NB4 (cell line): Measurements from ENCODE around the gene FRMD5.
"Not testable (repeated sequence)": the region's sequence is repeated elsewhere in the genome, so short reads cannot be mapped to it uniquely, and the experiment has no call there.

Source experiments
- DNase-seq: peaks from one replicate; pipeline ENCODE4 v3.0.0; 2010; ENCODE audit warnings: low read depth
- H3K4me3 ChIP-seq: one replicate; pipeline ENCODE4 v1.5.1; 2011; ENCODE audit warnings: mild to moderate bottlenecking, low read depth, low read length, moderate library complexity
- MAX ChIP-seq: IDR thresholded peaks from 2 replicates; pipeline ENCODE4 v1.6.1; 2011; ENCODE audit warnings: low read depth, low read length
- MYC ChIP-seq: IDR thresholded peaks from 2 replicates; pipeline ENCODE4 v1.6.1; 2011; ENCODE audit warnings: low read depth, low read length
- POLR2A ChIP-seq: IDR thresholded peaks from 2 replicates; pipeline ENCODE4 v1.6.1; 2011; ENCODE audit warnings: mild to moderate bottlenecking; ENCODE audit not compliant: insufficient read length; ENCODE audit errors: extremely low read depth
- TF ChIP-seq, protein P1 (sequence below): IDR thresholded peaks from one replicate; pipeline ENCODE4 v1.5.1; 2012; ENCODE audit warnings: low read depth, low read length

The FRMD5 gene

DNA sequence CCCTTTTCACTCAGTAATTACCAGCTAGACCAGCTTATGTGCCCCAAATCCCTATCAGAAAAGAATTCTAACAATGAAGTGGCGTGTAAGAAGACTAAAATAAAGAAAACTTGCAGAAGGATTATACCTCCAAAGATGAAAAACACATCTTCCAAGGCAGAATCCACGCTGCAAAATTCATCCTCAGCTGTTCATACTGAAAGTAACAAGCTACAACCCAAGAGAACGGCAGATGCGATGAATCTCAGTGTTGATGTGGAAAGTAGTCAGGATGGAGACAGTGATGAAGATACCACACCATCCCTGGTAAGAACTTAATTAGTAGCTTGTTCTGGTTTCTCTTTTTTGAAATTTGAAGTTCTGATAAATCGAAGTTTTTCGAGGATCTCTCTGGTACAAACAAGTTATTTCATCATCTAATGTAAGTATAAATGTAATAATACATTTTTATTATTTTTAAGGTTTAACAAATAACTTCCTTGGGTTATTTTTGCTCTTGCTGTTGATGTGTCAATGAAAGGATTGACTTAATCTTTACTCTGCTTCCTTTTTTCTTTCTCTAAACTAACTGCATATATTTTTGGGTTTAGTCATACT, 366.9 kb downstream of the FRMD5 start:
- peak overlapping the region; percentile 95 for H3K4me3 ChIP-seq
- peak; percentile 24 for DNase-seq
- TF ChIP-seq, protein P1, sequence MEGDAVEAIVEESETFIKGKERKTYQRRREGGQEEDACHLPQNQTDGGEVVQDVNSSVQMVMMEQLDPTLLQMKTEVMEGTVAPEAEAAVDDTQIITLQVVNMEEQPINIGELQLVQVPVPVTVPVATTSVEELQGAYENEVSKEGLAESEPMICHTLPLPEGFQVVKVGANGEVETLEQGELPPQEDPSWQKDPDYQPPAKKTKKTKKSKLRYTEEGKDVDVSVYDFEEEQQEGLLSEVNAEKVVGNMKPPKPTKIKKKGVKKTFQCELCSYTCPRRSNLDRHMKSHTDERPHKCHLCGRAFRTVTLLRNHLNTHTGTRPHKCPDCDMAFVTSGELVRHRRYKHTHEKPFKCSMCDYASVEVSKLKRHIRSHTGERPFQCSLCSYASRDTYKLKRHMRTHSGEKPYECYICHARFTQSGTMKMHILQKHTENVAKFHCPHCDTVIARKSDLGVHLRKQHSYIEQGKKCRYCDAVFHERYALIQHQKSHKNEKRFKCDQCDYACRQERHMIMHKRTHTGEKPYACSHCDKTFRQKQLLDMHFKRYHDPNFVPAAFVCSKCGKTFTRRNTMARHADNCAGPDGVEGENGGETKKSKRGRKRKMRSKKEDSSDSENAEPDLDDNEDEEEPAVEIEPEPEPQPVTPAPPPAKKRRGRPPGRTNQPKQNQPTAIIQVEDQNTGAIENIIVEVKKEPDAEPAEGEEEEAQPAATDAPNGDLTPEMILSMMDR, result no peak
- TF ChIP-seq MAX (no peak), MYC (no peak), POLR2A (no peak)

- peak; percentile 96 for DNase-seq
- peak within 1 kb of the TSS; percentile 95 for H3K4me3 ChIP-seq
Observed at GRCh38 chr15:43826508-43827341, 368.3 kb downstream of the FRMD5 start, which contains the start of gene WDR76. TSS of gene WDR76 (plus strand) at chr15:43827002. CDS start at chr15:43827033, 31 bp downstream.

GRCh38 chr15:43826029-43826507, 369.0 kb downstream of the FRMD5 start:
- TF ChIP-seq, protein P1, result no peak
- TF ChIP-seq MAX, result no peak
- TF ChIP-seq POLR2A, result no peak
- TF ChIP-seq MYC, result no peak
- DNase-seq, result no peak
- H3K4me3 ChIP-seq, result no peak overlapping the region

More at GRCh38 chr15:43826508-43827341, 368.3 kb downstream of the FRMD5 start, which contains the start of gene WDR76:
- peak; percentile 42 for TF ChIP-seq POLR2A
- TF ChIP-seq, protein P1, result no peak
- no peak for TF ChIP-seq MYC
- TF ChIP-seq MAX, result no peak

DNA sequence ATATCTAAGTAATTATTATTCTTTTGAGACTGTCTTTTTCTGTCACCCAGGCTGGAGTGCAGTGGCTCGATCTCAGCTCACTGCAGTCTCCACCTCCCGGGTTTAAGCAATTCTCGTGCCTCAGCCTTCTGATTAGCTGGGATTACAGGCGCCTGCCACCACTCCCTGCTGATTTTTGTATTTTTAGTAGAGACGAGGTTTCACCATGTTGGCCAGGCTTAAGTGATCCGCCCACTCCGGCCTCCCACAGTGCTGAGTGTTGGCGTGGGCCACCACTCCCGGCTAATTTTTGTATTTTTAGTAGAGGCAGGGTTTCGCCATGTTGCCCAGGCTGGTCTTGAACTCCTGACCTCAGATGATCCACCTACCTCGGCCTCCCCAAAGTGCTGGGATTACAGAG, 369.8 kb downstream of the FRMD5 start:
- not testable (repeated sequence) for H3K4me3 ChIP-seq, DNase-seq

DNA sequence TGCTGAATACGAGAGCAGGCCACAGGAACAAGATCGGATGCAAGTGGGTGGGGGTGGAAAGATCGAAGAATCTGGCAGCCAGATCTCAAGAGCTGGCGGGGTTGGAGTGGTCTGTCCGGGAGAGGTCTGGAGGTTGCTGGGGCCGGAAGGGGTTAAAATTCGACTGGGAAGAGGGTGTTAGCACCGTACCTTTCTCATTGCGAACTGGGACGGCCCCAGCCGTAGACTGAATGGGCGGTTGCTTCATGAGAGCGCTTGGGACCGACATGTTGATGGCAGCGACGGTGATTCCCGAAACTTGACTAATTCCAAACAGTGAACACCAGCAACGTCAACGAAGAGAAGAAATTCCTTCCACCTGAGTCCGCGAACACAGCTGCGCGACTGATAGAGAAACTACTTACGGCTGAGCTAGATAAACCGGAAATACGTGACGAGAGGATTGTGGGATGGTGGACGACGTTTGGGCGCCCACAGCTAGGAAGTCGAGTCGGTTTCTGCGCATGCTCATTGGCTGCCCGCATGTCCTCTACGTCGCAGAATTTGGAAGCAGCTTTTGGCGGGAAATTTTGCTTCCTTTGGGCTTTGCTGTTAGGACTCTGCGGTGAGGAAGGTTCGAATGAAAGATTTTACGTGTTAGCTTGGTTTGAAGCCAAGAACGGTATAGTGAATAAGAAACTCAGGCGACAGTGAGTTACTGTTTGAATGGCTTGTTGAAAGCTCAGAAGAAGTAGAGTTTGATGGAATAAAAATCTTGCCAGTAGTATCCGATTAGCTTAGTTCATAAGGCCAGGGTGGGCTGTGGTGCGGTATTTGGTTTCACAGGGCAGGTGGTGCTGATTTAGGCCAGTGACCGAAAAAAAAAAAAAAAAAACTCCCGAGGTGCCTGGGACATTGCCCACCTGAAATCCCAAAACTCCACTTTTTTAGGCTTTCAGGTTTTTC, 370.5 kb downstream of the FRMD5 start, which contains the start of gene MFAP1:
TSS of gene MFAP1 (minus strand) at position 389 of the 945 bp plus-strand sequence. CDS start at position 268, 121 bp downstream.
- DNase-seq, result peak; percentile 97
- peak within 1 kb of the TSS; percentile 94 for H3K4me3 ChIP-seq
- TF ChIP-seq, protein P1, result no peak
- TF ChIP-seq MAX (peak; percentile 95), POLR2A (peak; percentile 97), MYC (peak; percentile 88)
